HepG2 (cell line): ENCODE measurements around the gene ZNF771. TPM values are rescaled to one million over a fixed set of nuclear protein-coding genes. Genes with fewer than 3 reads are reported as not detected.

Source experiments
- KLF16 ChIP-seq, 2 experiments: sonication (generic) in 1 of 2; formaldehyde crosslinking in 1 of 2; IDR thresholded peaks; 2 replicates each; pipeline versions ENCODE4 v1.6.1 to v1.8.0; 2016 to 2023; ENCODE audit warnings: missing genetic modification reagents in 2 of 2, missing compliant biosample characterization in 1 of 2
- KLF6 ChIP-seq: IDR thresholded peaks from 2 replicates; pipeline ENCODE4 v1.8.0; 2016; ENCODE audit warnings: missing biosample characterization, missing genetic modification reagents
- NPAS2 ChIP-seq: sonication (generic); formaldehyde crosslinking; IDR thresholded peaks from 2 replicates; pipeline ENCODE4 v1.8.0; 2022; ENCODE audit warnings: mild to moderate bottlenecking, missing genetic modification reagents, borderline replicate concordance
- RARG ChIP-seq: sonication (generic); formaldehyde crosslinking; IDR thresholded peaks from 2 replicates; pipeline ENCODE4 v1.4.0; 2020; ENCODE audit warnings: low read depth, mild to moderate bottlenecking, missing genetic modification reagents
- REXO4 ChIP-seq: sonication (generic); formaldehyde crosslinking; IDR thresholded peaks from 2 replicates; pipeline ENCODE4 v1.8.0; 2022; ENCODE audit warnings: missing genetic modification reagents, mild to moderate bottlenecking, borderline replicate concordance
- SSRP1 ChIP-seq: IDR thresholded peaks from 2 replicates; pipeline ENCODE4 v1.6.1; 2016; ENCODE audit warnings: control low read depth
- TAF15 ChIP-seq: fragments of 200-400 bp; formaldehyde crosslinking; IDR thresholded peaks from one replicate; pipeline ENCODE4 v1.6.1; 2018; ENCODE audit warnings: mild to moderate bottlenecking, low read depth, low read length; ENCODE audit not compliant: poor library complexity, severe bottlenecking
- ZNF10 ChIP-seq: sonication (generic); formaldehyde crosslinking; IDR thresholded peaks from 2 replicates; pipeline ENCODE4 v1.4.0; 2020; ENCODE audit warnings: mild to moderate bottlenecking, low read depth, missing genetic modification reagents, borderline replicate concordance
- ZNF292 ChIP-seq: sonication (generic); formaldehyde crosslinking; IDR thresholded peaks from 2 replicates; pipeline ENCODE4 v1.8.1; 2022; ENCODE audit warnings: mild to moderate bottlenecking, low read depth, missing genetic modification reagents, borderline replicate concordance
- ZNF331 ChIP-seq: sonication (generic); formaldehyde crosslinking; IDR thresholded peaks from 2 replicates; pipeline ENCODE4 v1.4.0; 2020; ENCODE audit warnings: missing genetic modification reagents
- ZNF367 ChIP-seq: sonication (generic); formaldehyde crosslinking; IDR thresholded peaks from 2 replicates; pipeline ENCODE4 v1.4.0; 2020; ENCODE audit warnings: missing genetic modification reagents, borderline replicate concordance
- ZNF644 ChIP-seq: IDR thresholded peaks from 2 replicates; pipeline ENCODE4 v1.6.1; 2016; ENCODE audit warnings: low read depth
- polyA plus RNA-seq, 8 experiments: library from polyadenylated mRNA; depleted of rRNA in 3 of 8; stranded (reverse) in 7 of 8; unstranded in 1 of 8; fragments of >200 nt; fragmentation: Illumina TruSeq in 4 of 8; extraction: Trizol in 4 of 8; gene quantifications; 2 replicates each; pipeline versions ENCODE4 v1.2.1 to v1.2.3, GENCODE V29; 2011 to 2016; ENCODE audit warnings: low read depth in 4 of 8, missing spikeins in 1 of 8, mixed read lengths in 1 of 8; ENCODE audit not compliant: insufficient read depth in 1 of 8
- total RNA-seq, 5 experiments: library from RNA; depleted of rRNA; stranded (reverse); fragments of >200 nt; fragmentation: Illumina TruSeq; extraction: Trizol; gene quantifications; 2 replicates each; pipeline ENCODE4 v1.2.3, GENCODE V29; 2016; ENCODE audit warnings: low read depth in 1 of 5
- TF ChIP-seq, protein P1 (sequence below): sonication (generic); formaldehyde crosslinking; conservative IDR thresholded peaks from 2 replicates; pipeline ENCODE4 v1.4.0; 2020; ENCODE audit warnings: missing genetic modification reagents
- TF ChIP-seq, protein P2 (sequence below): sonication (generic); formaldehyde crosslinking; IDR thresholded peaks from 2 replicates; pipeline ENCODE4 v1.5.1; 2020; ENCODE audit warnings: missing genetic modification reagents, mild to moderate bottlenecking, borderline replicate concordance
- TF ChIP-seq, protein P3 (sequence below): conservative IDR thresholded peaks from 2 replicates; pipeline ENCODE4 v1.6.1; 2018; ENCODE audit warnings: missing genetic modification reagents
- TF ChIP-seq, protein P4 (sequence below): sonication (generic); formaldehyde crosslinking; IDR thresholded peaks from 2 replicates; pipeline ENCODE4 v1.4.0; 2020; ENCODE audit warnings: missing genetic modification reagents
- TF ChIP-seq, protein P5 (sequence below): sonication (generic); formaldehyde crosslinking; IDR thresholded peaks from 2 replicates; pipeline ENCODE4 v1.5.0; 2020; ENCODE audit warnings: missing genetic modification reagents
- TF ChIP-seq, protein P6 (sequence below): sonication (generic); formaldehyde crosslinking; conservative IDR thresholded peaks from 2 replicates; pipeline ENCODE4 v1.4.0; 2020; ENCODE audit warnings: missing genetic modification reagents

Gene ZNF771
- total and polyA plus RNA-seq, 2 of the 13 experiments (the other 11 are each of a cell fraction or from before 2014, with no cell fraction given): 5.0 to 11.8 TPM

DNA sequence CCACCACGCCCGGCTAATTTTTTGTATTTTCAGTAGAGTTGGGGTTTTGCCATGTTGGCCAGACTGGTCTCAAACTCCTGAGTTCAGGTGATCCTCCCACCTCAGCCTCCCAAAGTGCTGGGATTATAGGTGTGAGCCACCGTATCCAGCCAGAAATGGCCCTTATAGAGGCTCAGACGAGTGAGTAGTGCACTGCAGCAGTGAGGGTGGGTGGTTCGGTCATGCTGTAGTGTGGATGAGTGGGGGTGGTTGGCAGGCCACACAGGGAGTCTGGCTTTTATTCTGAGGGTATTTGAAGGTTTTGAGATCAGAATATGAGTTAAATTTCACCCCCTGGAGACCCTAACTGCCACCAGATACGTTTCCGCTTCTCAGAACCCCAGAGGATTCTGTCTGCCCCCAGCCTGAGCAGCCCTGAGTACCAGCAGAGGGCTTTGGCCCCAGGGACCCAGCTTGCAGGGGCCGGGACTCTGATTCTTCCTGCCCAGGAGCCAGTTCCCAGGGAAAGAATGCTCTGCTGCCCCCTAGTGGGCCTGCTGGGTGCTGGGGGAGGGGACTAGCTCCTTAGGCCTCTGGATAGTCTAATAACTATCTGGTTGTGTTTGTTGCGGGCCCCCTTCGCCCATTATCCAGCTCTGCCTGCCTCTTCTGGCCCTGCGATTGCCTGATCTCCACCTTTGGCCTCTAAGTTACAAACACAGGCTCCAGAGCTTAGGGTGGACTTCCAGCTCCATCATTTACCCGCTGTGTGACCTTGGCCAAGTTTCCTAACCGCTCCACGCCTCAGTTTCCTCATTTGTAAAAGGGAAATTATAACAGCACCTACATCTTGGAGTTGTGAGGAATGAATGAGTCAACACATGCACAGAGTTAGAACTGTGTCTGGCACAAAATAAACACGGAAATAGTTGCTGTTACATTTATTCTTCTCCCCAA lies 2.0 kb downstream of the ZNF771 start (continued):
- TF ChIP-seq RARG (CRISPR knock-in tag) (no peak), ZNF367 (CRISPR knock-in tag) (no peak), ZNF10 (CRISPR knock-in tag) (no peak), SSRP1 (CRISPR knock-in tag) (peak; percentile 60; the same call in 1 of the 2 replicates), KLF16 (CRISPR knock-in tag; IDR thresholded peaks at IDR 0.05) (peak in 1 of 2 experiments; percentile 64; a peak in 2 of 4 replicates), TAF15 (no peak), ZNF292 (0 out of 2 replicates have a peak, but pooled peaks have one; percentile 41), REXO4 (no peak), ZNF644 (no peak), NPAS2 (CRISPR knock-in tag) (no peak), KLF6 (CRISPR knock-in tag) (peak; percentile 77; the same call in 1 of the 2 replicates), ZNF331 (CRISPR knock-in tag) (peak; percentile 72)
- TF ChIP-seq, protein P1, sequence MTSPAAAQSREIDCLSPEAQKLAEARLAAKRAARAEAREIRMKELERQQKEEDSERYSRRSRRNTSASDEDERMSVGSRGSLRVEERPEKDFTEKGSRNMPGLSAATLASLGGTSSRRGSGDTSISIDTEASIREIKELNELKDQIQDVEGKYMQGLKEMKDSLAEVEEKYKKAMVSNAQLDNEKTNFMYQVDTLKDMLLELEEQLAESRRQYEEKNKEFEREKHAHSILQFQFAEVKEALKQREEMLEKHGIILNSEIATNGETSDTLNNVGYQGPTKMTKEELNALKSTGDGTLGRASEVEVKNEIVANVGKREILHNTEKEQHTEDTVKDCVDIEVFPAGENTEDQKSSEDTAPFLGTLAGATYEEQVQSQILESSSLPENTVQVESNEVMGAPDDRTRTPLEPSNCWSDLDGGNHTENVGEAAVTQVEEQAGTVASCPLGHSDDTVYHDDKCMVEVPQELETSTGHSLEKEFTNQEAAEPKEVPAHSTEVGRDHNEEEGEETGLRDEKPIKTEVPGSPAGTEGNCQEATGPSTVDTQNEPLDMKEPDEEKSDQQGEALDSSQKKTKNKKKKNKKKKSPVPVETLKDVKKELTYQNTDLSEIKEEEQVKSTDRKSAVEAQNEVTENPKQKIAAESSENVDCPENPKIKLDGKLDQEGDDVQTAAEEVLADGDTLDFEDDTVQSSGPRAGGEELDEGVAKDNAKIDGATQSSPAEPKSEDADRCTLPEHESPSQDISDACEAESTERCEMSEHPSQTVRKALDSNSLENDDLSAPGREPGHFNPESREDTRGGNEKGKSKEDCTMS (CRISPR knock-in tag): no peak
- TF ChIP-seq, protein P2, sequence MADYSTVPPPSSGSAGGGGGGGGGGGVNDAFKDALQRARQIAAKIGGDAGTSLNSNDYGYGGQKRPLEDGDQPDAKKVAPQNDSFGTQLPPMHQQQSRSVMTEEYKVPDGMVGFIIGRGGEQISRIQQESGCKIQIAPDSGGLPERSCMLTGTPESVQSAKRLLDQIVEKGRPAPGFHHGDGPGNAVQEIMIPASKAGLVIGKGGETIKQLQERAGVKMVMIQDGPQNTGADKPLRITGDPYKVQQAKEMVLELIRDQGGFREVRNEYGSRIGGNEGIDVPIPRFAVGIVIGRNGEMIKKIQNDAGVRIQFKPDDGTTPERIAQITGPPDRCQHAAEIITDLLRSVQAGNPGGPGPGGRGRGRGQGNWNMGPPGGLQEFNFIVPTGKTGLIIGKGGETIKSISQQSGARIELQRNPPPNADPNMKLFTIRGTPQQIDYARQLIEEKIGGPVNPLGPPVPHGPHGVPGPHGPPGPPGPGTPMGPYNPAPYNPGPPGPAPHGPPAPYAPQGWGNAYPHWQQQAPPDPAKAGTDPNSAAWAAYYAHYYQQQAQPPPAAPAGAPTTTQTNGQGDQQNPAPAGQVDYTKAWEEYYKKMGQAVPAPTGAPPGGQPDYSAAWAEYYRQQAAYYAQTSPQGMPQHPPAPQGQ (CRISPR knock-in tag): no peak
- TF ChIP-seq, protein P3, sequence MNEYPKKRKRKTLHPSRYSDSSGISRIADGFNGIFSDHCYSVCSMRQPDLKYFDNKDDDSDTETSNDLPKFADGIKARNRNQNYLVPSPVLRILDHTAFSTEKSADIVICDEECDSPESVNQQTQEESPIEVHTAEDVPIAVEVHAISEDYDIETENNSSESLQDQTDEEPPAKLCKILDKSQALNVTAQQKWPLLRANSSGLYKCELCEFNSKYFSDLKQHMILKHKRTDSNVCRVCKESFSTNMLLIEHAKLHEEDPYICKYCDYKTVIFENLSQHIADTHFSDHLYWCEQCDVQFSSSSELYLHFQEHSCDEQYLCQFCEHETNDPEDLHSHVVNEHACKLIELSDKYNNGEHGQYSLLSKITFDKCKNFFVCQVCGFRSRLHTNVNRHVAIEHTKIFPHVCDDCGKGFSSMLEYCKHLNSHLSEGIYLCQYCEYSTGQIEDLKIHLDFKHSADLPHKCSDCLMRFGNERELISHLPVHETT (CRISPR knock-in tag): 0 out of 2 replicates have a peak, but pooled peaks have one; percentile 59
- TF ChIP-seq, protein P4, sequence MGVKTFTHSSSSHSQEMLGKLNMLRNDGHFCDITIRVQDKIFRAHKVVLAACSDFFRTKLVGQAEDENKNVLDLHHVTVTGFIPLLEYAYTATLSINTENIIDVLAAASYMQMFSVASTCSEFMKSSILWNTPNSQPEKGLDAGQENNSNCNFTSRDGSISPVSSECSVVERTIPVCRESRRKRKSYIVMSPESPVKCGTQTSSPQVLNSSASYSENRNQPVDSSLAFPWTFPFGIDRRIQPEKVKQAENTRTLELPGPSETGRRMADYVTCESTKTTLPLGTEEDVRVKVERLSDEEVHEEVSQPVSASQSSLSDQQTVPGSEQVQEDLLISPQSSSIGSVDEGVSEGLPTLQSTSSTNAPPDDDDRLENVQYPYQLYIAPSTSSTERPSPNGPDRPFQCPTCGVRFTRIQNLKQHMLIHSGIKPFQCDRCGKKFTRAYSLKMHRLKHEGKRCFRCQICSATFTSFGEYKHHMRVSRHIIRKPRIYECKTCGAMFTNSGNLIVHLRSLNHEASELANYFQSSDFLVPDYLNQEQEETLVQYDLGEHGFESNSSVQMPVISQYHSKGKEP (CRISPR knock-in tag): no peak
- TF ChIP-seq, protein P5, sequence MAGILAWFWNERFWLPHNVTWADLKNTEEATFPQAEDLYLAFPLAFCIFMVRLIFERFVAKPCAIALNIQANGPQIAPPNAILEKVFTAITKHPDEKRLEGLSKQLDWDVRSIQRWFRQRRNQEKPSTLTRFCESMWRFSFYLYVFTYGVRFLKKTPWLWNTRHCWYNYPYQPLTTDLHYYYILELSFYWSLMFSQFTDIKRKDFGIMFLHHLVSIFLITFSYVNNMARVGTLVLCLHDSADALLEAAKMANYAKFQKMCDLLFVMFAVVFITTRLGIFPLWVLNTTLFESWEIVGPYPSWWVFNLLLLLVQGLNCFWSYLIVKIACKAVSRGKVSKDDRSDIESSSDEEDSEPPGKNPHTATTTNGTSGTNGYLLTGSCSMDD (CRISPR knock-in tag): no peak
- TF ChIP-seq, protein P6, sequence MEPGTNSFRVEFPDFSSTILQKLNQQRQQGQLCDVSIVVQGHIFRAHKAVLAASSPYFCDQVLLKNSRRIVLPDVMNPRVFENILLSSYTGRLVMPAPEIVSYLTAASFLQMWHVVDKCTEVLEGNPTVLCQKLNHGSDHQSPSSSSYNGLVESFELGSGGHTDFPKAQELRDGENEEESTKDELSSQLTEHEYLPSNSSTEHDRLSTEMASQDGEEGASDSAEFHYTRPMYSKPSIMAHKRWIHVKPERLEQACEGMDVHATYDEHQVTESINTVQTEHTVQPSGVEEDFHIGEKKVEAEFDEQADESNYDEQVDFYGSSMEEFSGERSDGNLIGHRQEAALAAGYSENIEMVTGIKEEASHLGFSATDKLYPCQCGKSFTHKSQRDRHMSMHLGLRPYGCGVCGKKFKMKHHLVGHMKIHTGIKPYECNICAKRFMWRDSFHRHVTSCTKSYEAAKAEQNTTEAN (CRISPR knock-in tag): no peak
